C4-2B (cell line): ENCODE measurements around the gene ABI1.

Source experiments
- H3K27ac ChIP-seq: fragments of 450-650 bp; 2 replicates; pipeline ENCODE4 v1.5.1; 2017
- CTCF ChIP-seq: fragments of 450-650 bp; conservative IDR thresholded peaks from 2 replicates; pipeline ENCODE4 v1.5.1; 2017; ENCODE audit warnings: mild to moderate bottlenecking
- ZFX ChIP-seq: fragments of 450-650 bp; IDR thresholded peaks from 2 replicates; pipeline ENCODE4 v1.6.1; 2017

Gene ABI1

DNA sequence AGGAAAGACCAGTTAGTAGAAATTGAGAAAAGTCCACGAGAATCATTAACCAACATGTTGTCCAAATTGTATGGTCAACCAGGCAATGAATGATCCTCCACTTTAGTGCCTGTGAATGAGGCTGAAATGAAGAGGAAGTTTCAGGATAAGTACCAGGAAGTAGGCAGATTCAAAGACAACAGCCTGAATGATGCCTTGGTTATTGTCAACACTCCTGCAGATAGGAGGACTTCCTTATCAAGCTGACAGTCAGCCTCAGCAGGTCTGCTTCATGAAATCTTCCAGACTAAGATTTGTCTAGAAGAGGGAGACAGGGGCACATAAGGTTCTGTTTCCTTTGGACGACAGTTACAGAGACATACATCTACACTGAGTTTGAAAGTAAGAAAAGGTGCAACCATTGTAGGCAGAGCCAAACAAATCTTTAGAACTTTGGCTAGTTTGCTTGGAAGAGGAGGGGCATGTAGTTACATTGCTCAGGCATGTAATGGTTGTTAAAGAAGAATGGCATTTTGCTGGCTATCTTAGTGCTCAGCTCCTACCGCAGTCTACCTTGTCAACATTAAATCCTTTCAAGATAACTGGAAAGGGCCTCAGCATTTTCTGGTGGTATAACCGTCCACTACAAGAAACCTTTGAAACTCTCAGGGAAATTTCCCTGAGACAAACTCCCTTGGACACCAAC lies 81.4 kb downstream of the ABI1 start:
- H3K27ac ChIP-seq = no peak overlapping the region; the same call in 1 of the 2 replicates
- no peak for TF ChIP-seq ZFX
- no peak for TF ChIP-seq CTCF

- no peak overlapping the region for H3K27ac ChIP-seq
- TF ChIP-seq ZFX = no peak
- TF ChIP-seq CTCF = no peak
These were observed 83.1 kb downstream of the ABI1 start for GRCh38 chr10:26777686-26778085.

DNA sequence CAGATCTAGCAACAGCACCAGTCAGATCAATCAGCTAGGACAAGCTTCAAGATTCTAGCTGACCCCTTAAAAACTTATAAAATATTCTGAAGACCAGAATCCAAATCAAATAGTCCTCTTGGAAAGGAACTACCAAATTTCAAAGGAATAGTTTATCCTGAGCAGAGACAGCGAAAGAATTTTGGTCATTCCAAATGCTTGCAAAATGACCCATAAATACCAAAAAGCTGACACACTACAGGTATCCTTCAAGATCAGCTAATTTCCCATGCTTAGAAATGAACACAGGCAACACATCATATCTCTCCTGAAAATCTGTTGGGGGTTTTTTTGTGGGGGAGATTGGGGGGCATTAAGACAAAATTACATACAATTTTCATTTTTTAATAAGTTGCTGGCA lies 84.5 kb downstream of the ABI1 start:
- no peak for TF ChIP-seq CTCF
- TF ChIP-seq ZFX = no peak
- no peak overlapping the region for H3K27ac ChIP-seq

DNA sequence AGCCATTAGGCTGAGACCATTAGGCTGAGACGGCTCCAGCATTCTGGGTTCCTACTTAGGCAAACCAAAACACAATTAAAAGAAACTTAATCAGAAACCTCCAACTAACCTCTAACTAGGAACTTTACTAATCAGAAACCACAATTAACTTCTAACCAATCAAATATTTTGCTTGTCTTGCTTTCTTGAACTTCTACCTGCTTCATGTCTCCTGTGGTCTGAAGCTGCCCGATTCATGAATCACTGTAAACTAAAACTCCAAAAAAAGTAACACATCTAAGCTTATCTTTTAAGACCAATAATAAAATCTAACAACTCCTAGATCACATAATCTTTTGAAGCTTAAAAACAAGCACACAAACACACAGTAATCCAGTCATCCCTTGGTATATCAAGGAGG lies 87.1 kb downstream of the ABI1 start:
- TF ChIP-seq ZFX = no peak
- no peak for TF ChIP-seq CTCF
- no peak overlapping the region for H3K27ac ChIP-seq

DNA sequence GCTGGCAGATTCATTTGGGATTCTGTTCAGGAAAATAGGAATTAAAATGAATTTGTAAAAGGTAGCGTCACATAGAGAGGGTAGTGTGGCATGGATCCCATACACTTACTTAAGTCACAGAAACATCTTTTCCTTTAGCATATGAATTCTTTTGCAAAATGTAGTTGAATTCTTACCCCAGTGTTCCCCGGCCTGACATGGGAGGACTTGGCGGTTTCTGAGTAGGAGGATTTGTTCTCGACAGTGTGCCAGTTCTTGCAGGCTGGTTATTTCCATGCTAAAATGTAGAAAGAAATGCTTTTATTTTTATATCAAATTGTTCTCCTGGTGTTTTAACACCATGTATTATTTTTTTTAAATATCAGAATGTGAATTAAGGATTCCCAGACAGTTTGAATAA lies 90.7 kb downstream of the ABI1 start:
- H3K27ac ChIP-seq = no peak overlapping the region
- TF ChIP-seq CTCF = no peak
- TF ChIP-seq ZFX = no peak

- H3K27ac ChIP-seq = no peak overlapping the region
- no peak for TF ChIP-seq CTCF
- no peak for TF ChIP-seq ZFX
These were observed 95.2 kb downstream of the ABI1 start for GRCh38 chr10:26765549-26765948.

DNA sequence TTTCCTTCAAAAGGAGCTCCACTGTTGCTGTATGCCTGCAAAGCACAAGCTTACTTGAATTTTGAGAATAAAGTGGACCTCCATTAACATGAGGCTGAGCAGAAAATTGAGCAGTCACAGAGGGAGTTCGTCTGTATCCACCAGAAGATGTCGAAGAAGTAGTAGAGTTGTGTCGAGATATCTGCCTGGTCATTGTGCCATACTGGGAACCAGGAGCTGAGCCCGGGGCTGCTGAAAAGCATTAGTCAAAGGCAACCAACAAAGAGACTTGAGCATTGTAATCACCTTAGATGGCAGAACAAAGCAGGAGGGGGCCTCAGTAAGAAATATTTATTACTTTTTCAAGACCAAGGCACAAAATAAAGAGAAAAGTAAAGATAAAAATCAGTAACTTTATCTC lies 101.8 kb downstream of the ABI1 start:
- no peak overlapping the region for H3K27ac ChIP-seq
- TF ChIP-seq ZFX (no peak), CTCF (no peak)
